ENCODE results near the gene VSIG1.

VSIG1 gene

GRCh38 chrX:108064613-108065012 lies 19.7 kb downstream of the VSIG1 start:
- DNase-seq (ENCODE audit: low read depth), result no peak

GRCh38 chrX:108068121-108068520 lies 23.3 kb downstream of the VSIG1 start:
- no peak for DNase-seq (ENCODE audit: low read depth)

- DNase-seq (ENCODE audit: low read depth), result no peak
These were observed 26.0 kb downstream of the VSIG1 start for GRCh38 chrX:108070891-108071290.

- no peak for DNase-seq (ENCODE audit: low read depth)
These were observed 26.7 kb downstream of the VSIG1 start for GRCh38 chrX:108071578-108071977.

- DNase-seq (ENCODE audit: low read depth), result no peak
These were observed 27.9 kb downstream of the VSIG1 start for GRCh38 chrX:108072746-108073145.

- DNase-seq (ENCODE audit: low read depth), result no peak
These were observed 36.2 kb downstream of the VSIG1 start for GRCh38 chrX:108081110-108081509.

- DNase-seq (ENCODE audit: low read depth), result no peak
These were observed 42.9 kb downstream of the VSIG1 start for GRCh38 chrX:108087792-108088191.

- DNase-seq (ENCODE audit: low read depth), result no peak
These were observed 43.6 kb downstream of the VSIG1 start for GRCh38 chrX:108088511-108088910.

GRCh38 chrX:108090491-108091263 lies 45.8 kb downstream of the VSIG1 start:
- DNase-seq (ENCODE audit: low read depth), result no peak

- DNase-seq (ENCODE audit: low read depth), result peak; percentile 71
These were observed 46.5 kb downstream of the VSIG1 start, which contains the start of the genes ATG4A and PSMD10 for GRCh38 chrX:108091264-108091877. ATG4A (plus strand) TSS chrX:108091778; CDS start chrX:108091827, 49 bp downstream. PSMD10 (minus strand) TSS chrX:108091542; CDS start chrX:108091520, 22 bp downstream.

GRCh38 chrX:108091878-108092291 lies 47.0 kb downstream of the VSIG1 start:
- DNase-seq (ENCODE audit: low read depth), result no peak

- DNase-seq (ENCODE audit: low read depth), result no peak
These were observed 52.5 kb downstream of the VSIG1 start for GRCh38 chrX:108097380-108097779.

GRCh38 chrX:108105473-108105872 lies 60.6 kb downstream of the VSIG1 start:
- no peak for DNase-seq (ENCODE audit: low read depth)

GRCh38 chrX:108114541-108114940 lies 69.7 kb downstream of the VSIG1 start:
- no peak for DNase-seq (ENCODE audit: low read depth)

GRCh38 chrX:108117988-108118387 lies 73.1 kb downstream of the VSIG1 start:
- no peak for DNase-seq (ENCODE audit: low read depth)

- DNase-seq (ENCODE audit: low read depth), result no peak
These were observed 76.4 kb downstream of the VSIG1 start for GRCh38 chrX:108121291-108121690.

GRCh38 chrX:108122748-108123147 lies 77.9 kb downstream of the VSIG1 start:
- DNase-seq (ENCODE audit: low read depth), result no peak

- no peak for DNase-seq (ENCODE audit: low read depth)
These were observed 78.9 kb downstream of the VSIG1 start for GRCh38 chrX:108123591-108124366.

GRCh38 chrX:108126661-108127060 lies 81.8 kb downstream of the VSIG1 start:
- no peak for DNase-seq (ENCODE audit: low read depth)

- DNase-seq (ENCODE audit: low read depth), result no peak
These were observed 82.3 kb downstream of the VSIG1 start for GRCh38 chrX:108127152-108127551.
